Measurements from ENCODE around the gene HEXD. TPM values are rescaled to one million over a fixed set of nuclear protein-coding genes. Genes with fewer than 3 reads are reported as not detected.

Gene HEXD
- total and polyA plus RNA-seq, 2 of the 8 experiments (the other 6 are each of a cell fraction or from before 2014, with no cell fraction given) = 20.6 to 21.8 TPM

DNA sequence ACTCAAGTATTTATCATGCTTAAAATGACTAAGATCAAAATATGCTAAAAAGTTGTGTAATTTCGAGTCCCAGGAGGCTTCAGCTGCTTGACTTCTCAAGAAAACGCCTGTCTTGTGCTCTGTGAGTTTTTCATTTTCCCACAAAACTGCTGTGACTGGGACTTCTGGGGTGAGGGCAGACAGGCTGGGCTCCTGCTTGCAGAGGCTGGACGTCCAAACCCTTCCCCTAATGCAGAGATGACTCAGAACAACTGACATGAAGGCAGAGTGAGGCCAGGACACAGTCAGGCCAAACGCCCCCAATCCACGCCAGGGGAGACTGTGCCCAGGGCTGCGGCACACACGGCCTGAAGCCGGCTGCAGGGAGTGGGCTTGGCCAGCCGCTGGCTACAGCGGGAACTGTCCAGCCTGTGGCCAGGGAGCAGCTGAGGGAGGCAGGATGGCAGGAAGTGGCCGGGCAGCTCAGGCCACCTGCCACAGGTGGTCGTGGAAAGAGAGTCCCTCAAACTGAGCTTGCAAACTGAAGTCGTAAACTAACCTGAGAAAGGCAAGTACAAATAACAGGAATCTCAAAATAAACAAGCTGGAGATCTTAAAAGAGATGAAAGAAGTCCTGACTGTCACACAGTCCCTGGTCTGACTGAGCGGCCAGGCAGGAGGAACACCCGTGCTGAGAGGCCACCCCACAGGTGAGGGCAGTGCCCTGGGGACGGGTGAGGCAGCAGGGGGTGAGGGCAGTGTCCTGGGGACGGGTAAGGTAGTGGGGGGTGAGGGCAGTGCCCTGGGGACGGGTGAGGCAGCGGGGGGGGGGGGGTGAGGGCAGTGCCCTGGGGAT lies 21.3 kb upstream of the HEXD start:
- WGBS, 2 experiments (ENCODE audit: extremely low coverage in 1 of 2, insufficient coverage in 1 of 2, insufficient read length in 1 of 2, insufficient replicate concordance in 2 of 2, low coverage in 1 of 2, low lambda C conversion rate in 2 of 2, missing lambda C conversion rate in 1 of 2) = 77% methylated on average over 16 of the region's 19 CpGs; no CpG with 5 or more reads in 1 of the 2 experiments
- Histone ChIP-seq H3K9me3 (ENCODE audit: insufficient read depth in 2 of 2, low read depth in 1 of 2, low read length in 1 of 2) (no peaks in the 10 kb centered on the region), H3K79me1 (ENCODE audit: low read depth, low read length) (no peaks in the 10 kb centered on the region), H2AK5ac (ENCODE audit: low read depth, low read length) (no peak overlapping the region), H3K14ac (ENCODE audit: insufficient read length) (no peak overlapping the region), H4K5ac (ENCODE audit: insufficient read length, low read depth, low read length) (no peak overlapping the region), H3K4me1 (replicated peaks in 1 of 4; ENCODE audit: control insufficient read depth in 3 of 4, insufficient read depth in 4 of 4, low read length in 3 of 4) (no peaks in the 10 kb centered on the region), H3K27ac (ENCODE audit: low read depth, low read length) (no peak overlapping the region), H3K27me3 (replicated peaks in 1 of 4; ENCODE audit: control insufficient read depth in 3 of 4, extremely low read depth in 1 of 4, insufficient read depth in 3 of 4, low read length in 3 of 4) (no peaks in the 10 kb centered on the region), H3K4me3 (ENCODE audit: extremely low read depth in 1 of 4, insufficient read depth in 2 of 4, low read depth in 3 of 4, low read length in 4 of 4) (no peak overlapping the region), H3K4me2 (ENCODE audit: insufficient read depth in 1 of 2, low read depth in 2 of 2, low read length in 2 of 2) (no peak overlapping the region), H3K23me2 (ENCODE audit: low read depth, low read length) (no peaks in the 10 kb centered on the region), H2BK120ac (replicated peaks; ENCODE audit: low read depth, low read length) (no peak overlapping the region), H3K79me2 (ENCODE audit: control insufficient read depth in 1 of 2, insufficient read depth in 2 of 2, low read length in 2 of 2) (no peaks in the 10 kb centered on the region), H2AFZ (ENCODE audit: low read length) (no peak overlapping the region), H3K23ac (ENCODE audit: insufficient read length) (no peak overlapping the region), H4K20me1 (replicated peaks in 1 of 2; ENCODE audit: control insufficient read depth in 1 of 2, insufficient read depth in 2 of 2, low read length in 2 of 2) (peaks cover 0 to 4% of the 10 kb centered on the region in 2 experiments), H2BK5ac (ENCODE audit: low read depth, low read length) (no peak overlapping the region), H2BK20ac (ENCODE audit: low read length) (no peak overlapping the region), H3K36me3 (ENCODE audit: control insufficient read depth in 2 of 4, insufficient read depth in 4 of 4, low read length in 3 of 4) (0 out of 8 replicates have a peak, but pooled peaks cover 0 to 2% (median 0%) of the 10 kb centered on the region in 4 experiments), H3K18ac (ENCODE audit: extremely low read depth, low read length) (no peak overlapping the region), H3K9ac (replicated peaks in 1 of 4; ENCODE audit: extremely low read depth in 1 of 4, low read depth in 3 of 4, low read length in 3 of 4) (no peak overlapping the region), H2BK12ac (ENCODE audit: low read depth, low read length) (no peak overlapping the region), H4K91ac (replicated peaks; ENCODE audit: insufficient read length, low read length) (no peak overlapping the region), H3K56ac (replicated peaks; ENCODE audit: insufficient read length, low read depth, low read length) (no peak overlapping the region), H2BK15ac (ENCODE audit: low read length) (no peak overlapping the region), H3K4ac (replicated peaks; ENCODE audit: insufficient read length, low read depth, low read length) (no peak overlapping the region), H4K8ac (ENCODE audit: extremely low read depth, insufficient read depth, low read length) (no peak overlapping the region)
- DNase-seq (ENCODE audit: low read depth in 1 of 2, low spot score in 2 of 2) = no peak
- ChIA-PET POLR2A (ENCODE audit: partially characterized antibody) (interaction anchor here (1.1 kb wide), 2 partner anchors 14 to 22 kb away, joined by 3 to 4 read pairs; partner anchors contain the start of gene OGFOD3), CTCF (ENCODE audit: partially characterized antibody) (interaction anchor here (0.7 kb wide), 1 partner anchor 33 kb away, joined by 3 read pairs; no protein-coding TSS in a partner anchor)
- FAIRE-seq = no peak
- TF ChIP-seq NANOG (IDR thresholded peaks at IDR 0.05; ENCODE audit: insufficient read depth, low read depth, low read length, poor library complexity, severe bottlenecking) (no peak), SUZ12 (IDR thresholded peaks at IDR 0.05; ENCODE audit: low read length) (no peak), BRCA1 (IDR thresholded peaks at IDR 0.05; ENCODE audit: low read depth, low read length) (no peak)
- TF ChIP-seq, protein P1, sequence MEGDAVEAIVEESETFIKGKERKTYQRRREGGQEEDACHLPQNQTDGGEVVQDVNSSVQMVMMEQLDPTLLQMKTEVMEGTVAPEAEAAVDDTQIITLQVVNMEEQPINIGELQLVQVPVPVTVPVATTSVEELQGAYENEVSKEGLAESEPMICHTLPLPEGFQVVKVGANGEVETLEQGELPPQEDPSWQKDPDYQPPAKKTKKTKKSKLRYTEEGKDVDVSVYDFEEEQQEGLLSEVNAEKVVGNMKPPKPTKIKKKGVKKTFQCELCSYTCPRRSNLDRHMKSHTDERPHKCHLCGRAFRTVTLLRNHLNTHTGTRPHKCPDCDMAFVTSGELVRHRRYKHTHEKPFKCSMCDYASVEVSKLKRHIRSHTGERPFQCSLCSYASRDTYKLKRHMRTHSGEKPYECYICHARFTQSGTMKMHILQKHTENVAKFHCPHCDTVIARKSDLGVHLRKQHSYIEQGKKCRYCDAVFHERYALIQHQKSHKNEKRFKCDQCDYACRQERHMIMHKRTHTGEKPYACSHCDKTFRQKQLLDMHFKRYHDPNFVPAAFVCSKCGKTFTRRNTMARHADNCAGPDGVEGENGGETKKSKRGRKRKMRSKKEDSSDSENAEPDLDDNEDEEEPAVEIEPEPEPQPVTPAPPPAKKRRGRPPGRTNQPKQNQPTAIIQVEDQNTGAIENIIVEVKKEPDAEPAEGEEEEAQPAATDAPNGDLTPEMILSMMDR (IDR thresholded peaks at IDR 0.05; ENCODE audit: control extremely low read depth in 1 of 3, insufficient read depth in 1 of 3, low read depth in 1 of 3, low read length in 3 of 3) = no peak
